Retinal pigment epithelial cell (primary cell): Measurements from ENCODE around the gene FLYWCH1.
"Not testable (repeated sequence)": the region's sequence is repeated elsewhere in the genome, so short reads cannot be mapped to it uniquely, and the experiment has no call there.

Source experiments
- DNase-seq: peaks from one replicate; pipeline ENCODE4 v3.0.0-alpha.2; 2010; ENCODE audit warnings: low read depth
- H3K4me3 ChIP-seq: 2 replicates; pipeline ENCODE4 v1.5.1; 2011; ENCODE audit warnings: mild to moderate bottlenecking, low read length, control low read depth, moderate library complexity
- TF ChIP-seq, protein P1 (sequence below): conservative IDR thresholded peaks from 2 replicates; pipeline ENCODE4 v1.5.1; 2011; ENCODE audit warnings: low read depth, low read length, control low read depth, inconsistent platforms

FLYWCH1 gene

GRCh38 chr16:2936436-2937011, 24.8 kb downstream of the FLYWCH1 start:
- no peak overlapping the region for H3K4me3 ChIP-seq
- DNase-seq, result no peak
- TF ChIP-seq, protein P1, sequence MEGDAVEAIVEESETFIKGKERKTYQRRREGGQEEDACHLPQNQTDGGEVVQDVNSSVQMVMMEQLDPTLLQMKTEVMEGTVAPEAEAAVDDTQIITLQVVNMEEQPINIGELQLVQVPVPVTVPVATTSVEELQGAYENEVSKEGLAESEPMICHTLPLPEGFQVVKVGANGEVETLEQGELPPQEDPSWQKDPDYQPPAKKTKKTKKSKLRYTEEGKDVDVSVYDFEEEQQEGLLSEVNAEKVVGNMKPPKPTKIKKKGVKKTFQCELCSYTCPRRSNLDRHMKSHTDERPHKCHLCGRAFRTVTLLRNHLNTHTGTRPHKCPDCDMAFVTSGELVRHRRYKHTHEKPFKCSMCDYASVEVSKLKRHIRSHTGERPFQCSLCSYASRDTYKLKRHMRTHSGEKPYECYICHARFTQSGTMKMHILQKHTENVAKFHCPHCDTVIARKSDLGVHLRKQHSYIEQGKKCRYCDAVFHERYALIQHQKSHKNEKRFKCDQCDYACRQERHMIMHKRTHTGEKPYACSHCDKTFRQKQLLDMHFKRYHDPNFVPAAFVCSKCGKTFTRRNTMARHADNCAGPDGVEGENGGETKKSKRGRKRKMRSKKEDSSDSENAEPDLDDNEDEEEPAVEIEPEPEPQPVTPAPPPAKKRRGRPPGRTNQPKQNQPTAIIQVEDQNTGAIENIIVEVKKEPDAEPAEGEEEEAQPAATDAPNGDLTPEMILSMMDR, result no peak

- no peak overlapping the region for H3K4me3 ChIP-seq
- TF ChIP-seq, protein P1, result no peak
- no peak for DNase-seq
These were observed 25.4 kb downstream of the FLYWCH1 start for GRCh38 chr16:2937170-2937569.

DNA sequence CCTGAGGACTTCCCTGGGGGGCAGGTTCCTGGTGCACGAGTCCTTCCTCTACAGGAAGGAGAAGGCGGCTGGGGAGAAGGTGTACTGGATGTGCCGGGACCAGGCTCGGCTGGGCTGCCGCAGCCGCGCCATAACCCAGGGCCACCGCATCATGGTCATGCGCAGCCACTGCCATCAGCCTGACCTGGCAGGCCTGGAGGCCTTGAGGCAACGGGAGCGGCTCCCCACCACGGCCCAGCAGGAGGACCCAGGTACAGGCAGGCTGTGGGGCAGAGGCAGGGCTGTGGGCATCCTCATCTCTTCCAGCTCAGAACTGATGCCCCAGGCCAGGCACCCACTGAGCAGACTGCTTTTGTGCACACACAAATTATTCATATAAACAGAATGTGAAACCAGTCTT, 26.5 kb downstream of the FLYWCH1 start:
- no peak overlapping the region for H3K4me3 ChIP-seq
- TF ChIP-seq, protein P1, result no peak
- DNase-seq, result no peak

- no peak for DNase-seq
- TF ChIP-seq, protein P1, result no peak
- H3K4me3 ChIP-seq, result no peak overlapping the region
These were observed 28.2 kb downstream of the FLYWCH1 start for GRCh38 chr16:2939968-2940367.

- TF ChIP-seq, protein P1, result no peak
- no peak overlapping the region for H3K4me3 ChIP-seq
- DNase-seq, result no peak
These were observed 30.3 kb downstream of the FLYWCH1 start for GRCh38 chr16:2942045-2942444.

GRCh38 chr16:2943716-2944115, 32.0 kb downstream of the FLYWCH1 start:
- not testable (repeated sequence) for H3K4me3 ChIP-seq, DNase-seq

GRCh38 chr16:2946649-2947048, 34.9 kb downstream of the FLYWCH1 start:
- TF ChIP-seq, protein P1, result no peak
- DNase-seq, result no peak
- H3K4me3 ChIP-seq, result no peak overlapping the region
